GM18870 (cell line): ENCODE measurements around the gene STX1B.
"Not testable (repeated sequence)": the region's sequence is repeated elsewhere in the genome, so short reads cannot be mapped to it uniquely, and the experiment has no call there.

Experiments
- ATAC-seq: cut with Tn5 transposase; IDR thresholded peaks from one replicate; pipeline ENCODE4 v1.9.1; 2021; ENCODE audit warnings: moderate library complexity; ENCODE audit not compliant: unreplicated experiment

Gene STX1B

GRCh38 chr16:31010585-31011325, at the start of gene STX1B:
Gene STX1B, minus strand, starts transcription at chr16:31010638. Its CDS starts 242 bp downstream, at chr16:31010396.
- no peak for ATAC-seq

GRCh38 chr16:31055613-31056012, 45.2 kb upstream of the STX1B start:
- ATAC-seq: no peak

- ATAC-seq: no peak
Observed at GRCh38 chr16:31052114-31052513, 41.7 kb upstream of the STX1B start.

GRCh38 chr16:31050280-31051030, 40.0 kb upstream of the STX1B start:
- no peak for ATAC-seq

- ATAC-seq: no peak
Observed at GRCh38 chr16:31043898-31044481, 33.6 kb upstream of the STX1B start.

- ATAC-seq: no peak
Observed at GRCh38 chr16:31043352-31043751, 32.9 kb upstream of the STX1B start.

GRCh38 chr16:31042866-31043265, 32.4 kb upstream of the STX1B start:
- no peak for ATAC-seq

GRCh38 chr16:31038993-31039392, 28.6 kb upstream of the STX1B start:
- no peak for ATAC-seq

- no peak for ATAC-seq
Observed at GRCh38 chr16:31036691-31037090, 26.3 kb upstream of the STX1B start.

GRCh38 chr16:31033709-31034492, 23.5 kb upstream of the STX1B start:
- ATAC-seq: peak; percentile 33

GRCh38 chr16:31032736-31033708, 22.6 kb upstream of the STX1B start, which contains the start of gene STX4:
Gene STX4, plus strand, starts transcription at chr16:31033558. Its CDS starts 248 bp downstream, at chr16:31033806.
- peak; percentile 74 for ATAC-seq

GRCh38 chr16:31031276-31031675, 20.8 kb upstream of the STX1B start:
- ATAC-seq: no peak

GRCh38 chr16:31029272-31029671, 18.8 kb upstream of the STX1B start:
- no peak for ATAC-seq

GRCh38 chr16:31025339-31025738, 14.9 kb upstream of the STX1B start:
- no peak for ATAC-seq

GRCh38 chr16:31023627-31024226, 13.3 kb upstream of the STX1B start:
- no peak for ATAC-seq

GRCh38 chr16:31023252-31023602, 12.8 kb upstream of the STX1B start:
- no peak for ATAC-seq

GRCh38 chr16:31022544-31023251, 12.3 kb upstream of the STX1B start:
- no peak for ATAC-seq

- no peak for ATAC-seq
Observed at GRCh38 chr16:31020536-31020935, 10.1 kb upstream of the STX1B start.

- not testable (repeated sequence) for ATAC-seq
Observed at GRCh38 chr16:31017756-31018155, 7.3 kb upstream of the STX1B start.
